ENCODE results near the gene PAIP2. TPM values are rescaled to one million over a fixed set of nuclear protein-coding genes. Genes with fewer than 3 reads are reported as not detected.
A peak's percentile ranks its signal among the peaks of the same experiment; 100 is the strongest.

The PAIP2 gene
- total RNA-seq, 2 donors from 2014 or later: 102 to 157 TPM

DNA sequence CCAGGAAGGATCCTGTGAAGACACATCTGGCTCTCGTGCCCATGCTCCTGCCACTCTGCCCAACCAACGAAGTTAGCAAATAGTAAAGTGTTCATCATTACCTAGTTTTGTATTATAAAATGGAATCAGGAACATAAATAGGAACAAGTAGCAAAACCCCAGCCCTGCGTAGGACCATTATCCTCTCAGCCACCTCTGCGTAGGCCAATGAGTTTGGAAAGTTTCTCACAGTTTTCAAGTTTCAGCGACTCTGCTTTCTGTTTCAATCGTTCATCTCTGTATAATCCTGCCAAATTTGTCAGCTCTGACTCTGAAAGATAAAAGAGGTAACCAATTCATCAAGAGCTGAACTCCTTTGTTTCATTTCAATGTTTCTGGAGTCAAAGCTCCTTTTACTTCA, 72.3 kb downstream of the PAIP2 start:
- peak overlapping the region; percentile 99 for H3K27ac Mint-ChIP-seq

DNA sequence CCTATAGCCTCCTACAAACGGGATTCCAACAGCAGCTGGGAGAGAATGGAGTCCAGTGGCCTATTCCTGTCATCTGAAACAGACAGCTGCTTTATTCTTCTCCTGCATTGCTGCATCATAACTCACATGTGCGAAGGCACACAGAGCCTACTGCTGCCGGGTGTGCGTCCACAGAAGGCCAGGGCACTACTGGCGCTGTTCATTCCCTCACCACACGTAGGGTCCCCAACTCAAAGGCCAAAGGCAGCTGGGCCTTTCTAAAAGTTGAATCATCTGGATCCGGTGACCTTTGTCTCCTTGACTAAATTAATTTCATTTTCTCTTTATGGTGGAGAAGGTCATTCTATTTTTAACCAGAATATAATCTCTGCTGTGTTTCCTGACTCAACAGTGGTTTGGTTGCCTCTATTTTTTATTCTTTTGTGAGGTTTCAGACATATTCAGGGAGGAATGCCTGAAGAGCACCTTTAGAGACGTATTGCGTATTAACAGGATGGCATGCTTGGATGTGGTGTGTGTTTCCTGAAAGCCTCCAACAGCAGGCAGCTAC, 73.0 kb downstream of the PAIP2 start:
- H3K4me1 Mint-ChIP-seq: peaks cover 37% of the 10 kb centered on the region
- peak overlapping the region; percentile 99 for H3K27ac Mint-ChIP-seq
- peak; percentile 57 for ATAC-seq (replicated peaks)
- H3K27me3 Mint-ChIP-seq: no peaks in the 10 kb centered on the region
- H3K9me3 Mint-ChIP-seq: no peaks in the 10 kb centered on the region
- peak overlapping the region; percentile 86 for H3K4me3 Mint-ChIP-seq
- peaks cover 80% of the 10 kb centered on the region for H3K36me3 Mint-ChIP-seq (ENCODE audit: low read depth)

More for the DNA sequence above, 72.3 kb downstream of the PAIP2 start:
- peak overlapping the region; percentile 86 for H3K4me3 Mint-ChIP-seq
- peaks cover 73% of the 10 kb centered on the region for H3K36me3 Mint-ChIP-seq (ENCODE audit: low read depth)
- no peaks in the 10 kb centered on the region for H3K9me3 Mint-ChIP-seq
- H3K27me3 Mint-ChIP-seq: no peaks in the 10 kb centered on the region
- peaks cover 37% of the 10 kb centered on the region for H3K4me1 Mint-ChIP-seq
- peak; percentile 65 for ATAC-seq (replicated peaks)

GRCh38 chr5:139415221-139415861, 73.7 kb downstream of the PAIP2 start:
- Mint-ChIP-seq H3K36me3 (ENCODE audit: low read depth) (peaks cover 87% of the 10 kb centered on the region), H3K9me3 (no peaks in the 10 kb centered on the region), H3K4me1 (peaks cover 37% of the 10 kb centered on the region), H3K4me3 (peak overlapping the region; percentile 86), H3K27me3 (no peaks in the 10 kb centered on the region), H3K27ac (peak overlapping the region; percentile 99)
- peak; percentile 77 for ATAC-seq (replicated peaks)

GRCh38 chr5:139415869-139416268, 74.2 kb downstream of the PAIP2 start:
- Mint-ChIP-seq H3K36me3 (ENCODE audit: low read depth) (peaks cover 92% of the 10 kb centered on the region), H3K9me3 (no peaks in the 10 kb centered on the region), H3K4me3 (peak overlapping the region; percentile 86), H3K27ac (peak overlapping the region; percentile 99), H3K27me3 (no peaks in the 10 kb centered on the region), H3K4me1 (peaks cover 37% of the 10 kb centered on the region)
- ATAC-seq (replicated peaks): no peak

- H3K27me3 Mint-ChIP-seq: no peaks in the 10 kb centered on the region
- peak overlapping the region; percentile 86 for H3K4me3 Mint-ChIP-seq
- peak overlapping the region; percentile 99 for H3K27ac Mint-ChIP-seq
- no peaks in the 10 kb centered on the region for H3K9me3 Mint-ChIP-seq
- no peak for ATAC-seq (replicated peaks)
- H3K4me1 Mint-ChIP-seq: peaks cover 37% of the 10 kb centered on the region
- H3K36me3 Mint-ChIP-seq (ENCODE audit: low read depth): peaks cover 99% of the 10 kb centered on the region
Measured at GRCh38 chr5:139416651-139417050, 75.0 kb downstream of the PAIP2 start.

- peak overlapping the region; percentile 99 for H3K27ac Mint-ChIP-seq
- no peaks in the 10 kb centered on the region for H3K27me3 Mint-ChIP-seq
- peaks cover 40% of the 10 kb centered on the region for H3K4me1 Mint-ChIP-seq
- H3K36me3 Mint-ChIP-seq (ENCODE audit: low read depth): peaks cover 99% of the 10 kb centered on the region
- peak overlapping the region; percentile 86 for H3K4me3 Mint-ChIP-seq
- no peaks in the 10 kb centered on the region for H3K9me3 Mint-ChIP-seq
- ATAC-seq (replicated peaks): no peak
Measured at GRCh38 chr5:139417214-139417613, 75.6 kb downstream of the PAIP2 start.

DNA sequence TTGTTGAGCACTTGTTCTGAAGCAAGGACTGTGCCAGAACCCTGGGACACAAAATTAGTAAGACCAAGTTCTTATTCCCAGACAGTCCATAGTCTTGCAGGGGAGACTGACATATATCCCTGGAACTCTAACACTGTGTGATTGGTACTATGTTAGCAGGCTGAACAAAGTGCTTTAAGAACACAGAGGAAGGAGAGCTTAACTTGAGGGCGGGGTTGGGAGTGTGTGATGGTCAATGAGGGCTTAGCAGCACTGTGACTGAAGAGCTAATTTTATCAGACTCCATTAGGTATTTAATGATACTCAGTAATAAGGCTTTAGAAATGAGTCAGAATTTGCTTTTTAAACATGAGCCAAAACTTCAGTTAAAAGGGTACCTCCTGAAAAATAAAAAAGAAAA, 77.1 kb downstream of the PAIP2 start:
- Mint-ChIP-seq H3K9me3 (no peaks in the 10 kb centered on the region), H3K36me3 (ENCODE audit: low read depth) (peaks cover 99% of the 10 kb centered on the region), H3K4me1 (peaks cover 35% of the 10 kb centered on the region), H3K27ac (peak overlapping the region; percentile 59), H3K4me3 (no peak overlapping the region), H3K27me3 (no peaks in the 10 kb centered on the region)
- ATAC-seq (replicated peaks): no peak

Other genes starting within 250 kb of the PAIP2 start
- 10 to 100 TPM; 24.4 to 27.0 TPM for gene SIL1, start 143.5 kb upstream of the PAIP2 start, total RNA-seq
- 100 to 1,000 TPM; 184 to 204 TPM for gene MATR3, start 48.1 kb upstream of the PAIP2 start, total RNA-seq
- 1 to 10 TPM in 1 of 2 donors, under 1 TPM in 1; 0.95 to 1.6 TPM for gene SLC23A1, start 41.4 kb downstream of the PAIP2 start, total RNA-seq
- 10 to 100 TPM; 39.9 to 55.2 TPM for gene MZB1, start 48.1 kb downstream of the PAIP2 start, total RNA-seq
- 1 to 10 TPM; 4.7 to 6.4 TPM for gene PROB1, start 53.2 kb downstream of the PAIP2 start, total RNA-seq
- 1 to 10 TPM; 5.6 to 9.2 TPM for gene SPATA24, start 62.2 kb downstream of the PAIP2 start, total RNA-seq
- gene DNAJC18, start 97.7 kb downstream of the PAIP2 start, total RNA-seq: 10 to 100 TPM; 23.4 to 41.5 TPM
- 1 to 10 TPM; 3.3 to 4.1 TPM for gene ECSCR, start 120.9 kb downstream of the PAIP2 start, total RNA-seq
- under 1 TPM; 0.54 to 0.90 TPM for gene SMIM33, start 129.2 kb downstream of the PAIP2 start, total RNA-seq
- gene STING1, start 140.9 kb downstream of the PAIP2 start, total RNA-seq: 100 to 1,000 TPM; 360 to 423 TPM
- 100 to 1,000 TPM; 200 to 270 TPM for gene UBE2D2, start 219.5 kb downstream of the PAIP2 start, total RNA-seq

All from activated T-helper 17 cell treated with anti-CD3 and anti-CD28 coated beads, Interleukin-2, amount 50 U/mL, for 72 hours (primary cell).